ENCODE measurements around the gene MAPK6. TPM values are rescaled to one million over a fixed set of nuclear protein-coding genes. Genes with fewer than 3 reads are reported as not detected.
"Not testable (repeated sequence)": the region's sequence is repeated elsewhere in the genome, so short reads cannot be mapped to it uniquely, and the experiment has no call there.

MAPK6 gene
- total RNA-seq, 3 donors from 2014 or later, result 47.6 to 86.8 (median 73.9) TPM

DNA sequence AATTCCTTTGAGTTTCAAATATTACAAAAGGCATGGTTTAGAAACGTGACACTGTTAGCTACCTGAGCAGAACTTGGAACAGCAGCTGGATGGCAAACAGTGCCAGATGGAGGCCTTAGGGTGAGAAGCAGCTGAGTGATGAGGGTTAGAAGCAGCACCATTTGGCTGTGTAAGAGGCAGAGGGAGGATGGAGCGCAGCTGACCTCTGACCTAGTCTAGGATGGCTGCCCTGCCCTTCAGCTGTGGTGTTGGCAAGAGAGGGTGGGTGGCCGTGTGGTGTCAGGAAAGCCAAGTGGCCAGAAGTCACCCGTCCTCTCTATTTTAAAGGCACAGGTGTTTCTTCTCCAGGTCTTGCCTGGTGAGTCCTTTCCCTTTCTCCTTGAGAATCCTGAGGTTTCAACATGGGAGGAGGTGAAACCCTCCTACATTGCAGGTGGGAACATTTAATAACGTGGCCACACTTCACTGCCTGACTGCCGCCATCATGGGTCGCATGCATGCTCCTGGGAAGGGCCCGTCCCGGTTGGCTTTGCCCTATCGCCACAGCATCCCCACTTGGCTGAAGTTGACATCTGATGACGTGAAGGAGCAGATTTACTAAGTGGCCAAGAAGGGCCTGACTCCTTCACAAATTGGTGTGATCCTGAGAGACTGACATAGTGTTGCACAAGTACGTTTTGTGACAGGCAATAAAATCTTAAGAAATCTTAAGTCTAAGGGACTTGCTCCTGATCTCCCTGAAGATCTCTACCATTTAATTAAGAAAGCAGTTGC lies 76.0 kb downstream of the MAPK6 start:
- DNase-seq (no peak), ATAC-seq (peak; percentile 13)
- H3K4me3 ChIP-seq, result no peak overlapping the region
- no peaks in the 10 kb centered on the region for H3K36me3 ChIP-seq (ENCODE audit: low read depth)
- intact Hi-C loops (cut with DNase I, micrococcal nuclease), result no loop called here
- H3K9me3 ChIP-seq, result no peaks in the 10 kb centered on the region
- TF ChIP-seq, protein P1, sequence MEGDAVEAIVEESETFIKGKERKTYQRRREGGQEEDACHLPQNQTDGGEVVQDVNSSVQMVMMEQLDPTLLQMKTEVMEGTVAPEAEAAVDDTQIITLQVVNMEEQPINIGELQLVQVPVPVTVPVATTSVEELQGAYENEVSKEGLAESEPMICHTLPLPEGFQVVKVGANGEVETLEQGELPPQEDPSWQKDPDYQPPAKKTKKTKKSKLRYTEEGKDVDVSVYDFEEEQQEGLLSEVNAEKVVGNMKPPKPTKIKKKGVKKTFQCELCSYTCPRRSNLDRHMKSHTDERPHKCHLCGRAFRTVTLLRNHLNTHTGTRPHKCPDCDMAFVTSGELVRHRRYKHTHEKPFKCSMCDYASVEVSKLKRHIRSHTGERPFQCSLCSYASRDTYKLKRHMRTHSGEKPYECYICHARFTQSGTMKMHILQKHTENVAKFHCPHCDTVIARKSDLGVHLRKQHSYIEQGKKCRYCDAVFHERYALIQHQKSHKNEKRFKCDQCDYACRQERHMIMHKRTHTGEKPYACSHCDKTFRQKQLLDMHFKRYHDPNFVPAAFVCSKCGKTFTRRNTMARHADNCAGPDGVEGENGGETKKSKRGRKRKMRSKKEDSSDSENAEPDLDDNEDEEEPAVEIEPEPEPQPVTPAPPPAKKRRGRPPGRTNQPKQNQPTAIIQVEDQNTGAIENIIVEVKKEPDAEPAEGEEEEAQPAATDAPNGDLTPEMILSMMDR (IDR thresholded peaks at IDR 0.05), result no peak
- H3K4me1 ChIP-seq (ENCODE audit: low read depth), result peaks cover 10% of the 10 kb centered on the region

DNA sequence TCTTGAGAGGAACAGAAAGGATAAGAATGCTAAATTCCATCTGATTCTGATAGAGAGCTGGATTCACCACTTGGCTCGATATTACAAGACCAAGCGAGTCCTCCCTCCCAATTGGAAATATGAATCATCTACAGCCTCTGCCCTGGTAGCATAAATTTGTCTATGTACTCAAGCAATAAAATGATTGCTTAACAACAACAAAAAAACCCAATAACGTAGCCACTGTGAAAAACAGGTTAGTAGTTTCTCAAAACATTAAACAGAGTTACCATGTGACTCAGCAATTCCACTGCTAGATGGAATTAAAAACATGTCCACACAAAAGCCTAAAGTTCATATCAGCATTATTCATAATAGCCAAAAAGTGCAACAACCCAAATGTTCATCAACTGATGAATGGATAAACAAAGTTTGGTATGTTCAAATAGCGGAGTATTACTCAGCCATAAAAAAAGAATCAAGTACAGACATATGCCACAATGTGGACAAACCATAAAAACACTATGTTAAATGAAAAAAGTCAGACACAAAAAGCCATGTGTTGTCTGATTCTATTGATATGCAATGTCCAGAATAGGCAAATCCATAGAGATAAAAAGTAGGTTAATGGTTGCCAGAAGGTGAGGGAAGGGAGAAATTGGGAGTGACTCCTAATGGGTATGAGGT lies 76.7 kb downstream of the MAPK6 start:
- peak; percentile 84 for ATAC-seq
- Histone ChIP-seq H3K4me3 (no peak overlapping the region), H3K9me3 (no peaks in the 10 kb centered on the region), H3K4me1 (ENCODE audit: low read depth) (peaks cover 10% of the 10 kb centered on the region), H3K36me3 (ENCODE audit: low read depth) (no peaks in the 10 kb centered on the region)
- TF ChIP-seq, protein P1 (IDR thresholded peaks at IDR 0.05), result no peak
- DNase-seq, result no peak
- intact Hi-C loops (cut with DNase I, micrococcal nuclease), result no loop called here

DNA sequence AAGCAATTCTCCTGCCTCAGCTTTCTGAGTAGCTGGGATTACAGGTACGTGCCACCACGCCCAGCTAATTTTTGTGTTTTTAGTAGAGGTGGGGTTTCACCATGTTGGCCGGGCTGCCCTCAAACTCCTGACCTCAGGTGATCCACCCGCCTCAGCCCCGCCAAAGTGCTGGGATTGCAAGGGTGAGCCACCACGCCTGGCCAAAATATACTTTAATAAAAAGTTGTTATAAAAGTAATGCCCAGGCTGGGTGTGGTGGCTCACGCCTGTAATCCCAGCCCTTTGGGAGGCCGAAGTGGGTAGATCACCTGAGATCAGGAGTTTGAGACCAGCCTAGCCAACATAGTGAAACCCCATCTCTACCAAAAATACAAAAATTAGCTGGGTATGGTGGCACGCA lies 77.5 kb downstream of the MAPK6 start:
- ATAC-seq; DNase-seq; H3K4me3 ChIP-seq; H3K36me3 ChIP-seq (ENCODE audit: low read depth); intact Hi-C loops (cut with DNase I, micrococcal nuclease); H3K9me3 ChIP-seq: not testable (repeated sequence)
- peaks cover 10% of the 10 kb centered on the region for H3K4me1 ChIP-seq (ENCODE audit: low read depth)

DNA sequence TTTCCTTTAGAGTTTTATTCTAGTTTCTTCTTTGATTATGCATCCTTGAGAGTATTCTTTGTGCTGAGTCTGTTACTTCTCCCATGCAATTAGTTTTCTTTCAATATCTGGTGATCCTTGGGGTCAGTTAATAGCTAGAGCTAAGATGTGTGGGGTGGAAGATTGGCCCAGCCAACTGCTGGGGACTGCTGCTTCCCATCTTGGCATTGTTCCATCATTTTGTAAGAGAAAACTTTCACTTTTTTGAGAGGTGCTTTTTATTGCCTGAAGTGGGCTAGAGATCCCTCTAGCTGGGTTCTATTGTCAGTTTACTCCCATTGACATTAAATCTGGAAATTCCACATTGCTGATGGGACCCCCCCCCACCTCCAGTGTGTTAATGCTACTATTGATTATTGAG lies 78.2 kb downstream of the MAPK6 start:
- DNase-seq, result no peak
- TF ChIP-seq, protein P1 (IDR thresholded peaks at IDR 0.05), result no peak
- no peak overlapping the region for H3K4me3 ChIP-seq
- H3K9me3 ChIP-seq, result no peaks in the 10 kb centered on the region
- intact Hi-C loops (cut with DNase I, micrococcal nuclease), result no loop called here
- no peak for ATAC-seq
- H3K36me3 ChIP-seq (ENCODE audit: low read depth), result no peaks in the 10 kb centered on the region
- peaks cover 10% of the 10 kb centered on the region for H3K4me1 ChIP-seq (ENCODE audit: low read depth)

DNA sequence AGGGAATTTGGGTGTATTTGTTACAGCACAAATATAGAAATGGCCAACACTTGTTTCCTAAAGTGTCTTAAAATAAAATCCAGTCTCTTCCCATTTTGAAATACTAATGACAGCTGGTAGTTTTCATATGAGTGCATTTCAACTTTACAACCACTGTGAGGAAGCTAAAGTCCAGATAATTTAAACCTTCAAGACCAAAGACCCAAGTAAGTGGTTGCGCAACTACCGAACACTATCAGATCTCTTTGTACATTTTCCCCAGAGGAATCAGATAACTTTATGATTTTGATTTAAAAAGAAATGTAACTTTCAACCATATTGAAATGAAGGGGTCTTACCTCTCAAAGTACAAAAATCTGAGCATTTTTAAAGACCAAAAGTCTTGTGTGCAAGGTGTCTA lies 79.3 kb downstream of the MAPK6 start:
- ATAC-seq, result no peak
- TF ChIP-seq, protein P1 (IDR thresholded peaks at IDR 0.05), result no peak

DNA sequence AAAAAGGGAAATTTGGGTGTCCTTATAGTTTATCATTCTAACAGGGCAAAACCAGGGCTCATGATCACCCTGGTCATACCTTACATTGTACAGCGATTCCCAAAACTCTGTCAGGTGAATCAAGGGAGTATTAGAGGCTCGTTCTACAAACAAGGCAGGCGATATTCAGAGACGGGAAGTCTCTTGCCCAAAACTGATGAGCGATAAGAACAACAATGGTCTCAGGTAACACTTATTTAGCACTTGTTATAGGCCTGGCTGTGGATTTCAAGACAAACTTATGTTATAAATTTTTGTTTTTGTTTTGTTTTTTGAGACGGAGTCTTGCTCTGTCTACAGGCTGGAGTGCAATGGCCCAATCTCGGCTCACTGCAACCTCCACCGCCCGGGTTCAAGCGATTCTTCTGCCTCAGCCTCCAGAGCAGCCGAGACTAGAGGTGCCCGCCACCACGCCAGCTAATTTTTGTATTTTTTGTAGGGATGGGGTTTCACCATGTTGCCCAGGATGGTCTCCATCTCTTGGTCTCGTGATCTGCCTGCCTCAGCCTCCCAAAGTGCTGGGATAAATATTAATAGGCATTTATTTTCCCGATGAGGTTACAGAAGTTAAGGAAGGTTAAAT lies 80.7 kb downstream of the MAPK6 start:
- Histone ChIP-seq H3K36me3 (ENCODE audit: low read depth) (no peaks in the 10 kb centered on the region), H3K9me3 (no peaks in the 10 kb centered on the region), H3K4me1 (ENCODE audit: low read depth) (peaks cover 7% of the 10 kb centered on the region), H3K4me3 (no peak overlapping the region)
- DNase-seq (no peak), ATAC-seq (no peak)
- intact Hi-C loops (cut with DNase I, micrococcal nuclease), result no loop called here
- TF ChIP-seq, protein P1 (IDR thresholded peaks at IDR 0.05), result no peak

More for the DNA sequence above, 79.3 kb downstream of the MAPK6 start:
- Histone ChIP-seq H3K4me3 (no peak overlapping the region), H3K9me3 (no peaks in the 10 kb centered on the region), H3K4me1 (ENCODE audit: low read depth) (peaks cover 7% of the 10 kb centered on the region), H3K36me3 (ENCODE audit: low read depth) (no peaks in the 10 kb centered on the region)
- DNase-seq, result no peak
- intact Hi-C loops (cut with DNase I, micrococcal nuclease), result no loop called here
